Stimulated activated CD4-positive, alpha-beta T cell treated with anti-CD3 and anti-CD28 coated beads, Interleukin-4, amount 100 ng/mL, for 4 hours (primary cell): ENCODE results near the gene POLN.
"Not testable (repeated sequence)": the region's sequence is repeated elsewhere in the genome, so short reads cannot be mapped to it uniquely, and the experiment has no call there.

Experiments used
- DNase-seq, 2 experiments: peaks; one replicate each; pipeline ENCODE4 v3.0.0-alpha.2; 2020

Gene POLN

DNA sequence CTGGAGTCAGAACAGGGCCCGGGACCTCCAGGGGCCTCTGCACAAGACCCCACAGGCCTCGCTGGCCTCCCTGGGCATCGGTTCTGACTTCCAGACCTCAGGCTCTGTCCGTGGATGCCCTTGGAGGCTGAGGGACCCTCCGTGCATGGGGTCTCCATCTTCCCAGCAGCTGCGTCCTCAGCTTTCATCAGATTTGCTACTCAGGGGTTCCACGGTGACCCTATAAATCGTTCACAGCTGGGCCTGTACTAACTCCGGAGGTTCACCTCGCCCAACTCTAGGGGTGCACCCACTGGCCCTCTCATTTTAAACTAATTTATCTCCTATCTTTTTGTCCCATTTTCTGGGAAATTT is 33.1 kb upstream of the POLN start:
- DNase-seq = not testable (repeated sequence)

DNA sequence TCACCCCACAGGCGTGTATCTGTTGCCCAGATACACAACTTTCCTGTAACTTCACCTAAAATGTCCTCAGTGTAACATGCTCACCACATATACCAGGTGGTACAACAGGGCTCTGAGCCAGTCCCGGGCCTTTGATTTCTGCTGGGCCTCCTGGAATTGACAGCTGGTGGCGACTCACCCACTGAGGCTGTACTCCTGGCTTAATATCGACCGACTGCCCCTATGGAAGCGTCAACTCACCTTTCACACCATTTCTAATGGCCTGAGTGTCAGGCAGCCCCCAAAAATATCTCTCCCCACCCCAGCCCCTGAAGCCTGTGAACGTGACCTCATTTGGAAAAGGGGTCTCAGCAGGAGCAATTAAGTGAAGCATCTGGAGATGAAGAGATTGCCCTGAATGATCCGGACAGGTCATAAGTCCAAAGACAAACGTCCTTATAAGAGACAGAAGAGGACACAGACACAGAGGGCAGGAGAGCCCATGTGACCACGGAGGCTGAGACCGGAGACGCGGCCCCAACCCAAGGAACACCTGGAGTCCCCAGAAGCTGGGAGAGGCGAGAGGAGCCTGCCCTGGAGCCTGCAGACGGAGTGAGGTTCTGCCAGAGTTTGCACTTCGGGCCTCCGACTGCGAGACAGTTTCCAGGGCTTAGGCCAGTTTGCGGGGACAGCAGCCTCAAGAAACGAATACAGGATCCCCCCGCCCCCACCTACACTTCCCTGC is 32.6 kb upstream of the POLN start:
- no peak for DNase-seq

DNA sequence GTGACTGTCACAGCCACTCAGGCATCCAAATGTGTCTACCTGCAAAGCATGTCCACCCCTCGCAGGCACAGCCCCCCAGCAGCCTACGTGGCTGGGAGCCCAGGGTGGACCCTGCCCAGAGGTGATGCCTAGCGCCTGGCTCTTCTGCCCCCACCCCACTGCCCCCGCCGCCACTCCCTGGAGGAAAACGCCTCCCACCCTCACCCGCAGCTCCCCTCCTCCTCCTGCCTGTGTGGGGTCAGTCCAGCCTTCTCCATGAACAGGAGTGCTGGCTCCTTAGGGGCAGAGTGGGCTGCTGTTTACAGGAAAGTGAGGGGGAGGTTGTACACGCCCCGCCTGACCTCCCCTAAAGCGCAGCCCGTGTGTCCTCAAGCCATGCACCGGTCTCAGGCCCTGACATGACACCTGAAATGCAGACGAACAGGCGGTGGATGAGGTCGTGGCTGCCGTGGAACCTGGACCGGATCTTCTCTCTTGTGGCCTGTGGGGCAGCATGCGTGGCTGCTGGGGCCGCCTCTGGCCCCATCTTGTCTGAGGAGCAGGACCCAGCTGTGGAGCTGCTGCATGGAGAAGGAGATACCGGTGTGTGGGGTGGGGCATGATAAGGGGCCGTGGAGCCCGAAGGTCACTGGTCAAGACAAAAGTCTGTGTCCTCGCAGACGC is 31.9 kb upstream of the POLN start:
- DNase-seq = no peak

DNA sequence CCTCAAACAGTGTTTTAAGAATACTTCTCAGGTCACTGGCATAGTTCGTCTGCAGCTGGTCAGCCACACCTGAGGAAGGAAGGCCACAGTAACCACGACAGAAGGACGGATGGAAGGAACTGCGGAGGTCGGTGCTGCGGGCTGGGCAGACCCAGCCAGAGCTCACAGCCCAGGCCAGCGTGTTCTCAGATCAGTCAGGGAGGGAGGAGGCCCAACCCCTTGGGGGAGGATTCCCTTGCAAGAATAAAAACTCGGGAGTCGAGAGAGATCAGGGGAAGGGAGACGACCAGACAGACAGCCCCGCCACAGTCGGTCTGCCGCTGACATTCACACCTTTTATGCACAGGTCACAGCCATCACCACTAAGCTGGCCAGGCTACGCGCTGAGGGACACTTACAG is 31.3 kb upstream of the POLN start:
- no peak for DNase-seq

- no peak for DNase-seq
Observed at GRCh38 chr4:2272828-2273120, 30.9 kb upstream of the POLN start.

DNA sequence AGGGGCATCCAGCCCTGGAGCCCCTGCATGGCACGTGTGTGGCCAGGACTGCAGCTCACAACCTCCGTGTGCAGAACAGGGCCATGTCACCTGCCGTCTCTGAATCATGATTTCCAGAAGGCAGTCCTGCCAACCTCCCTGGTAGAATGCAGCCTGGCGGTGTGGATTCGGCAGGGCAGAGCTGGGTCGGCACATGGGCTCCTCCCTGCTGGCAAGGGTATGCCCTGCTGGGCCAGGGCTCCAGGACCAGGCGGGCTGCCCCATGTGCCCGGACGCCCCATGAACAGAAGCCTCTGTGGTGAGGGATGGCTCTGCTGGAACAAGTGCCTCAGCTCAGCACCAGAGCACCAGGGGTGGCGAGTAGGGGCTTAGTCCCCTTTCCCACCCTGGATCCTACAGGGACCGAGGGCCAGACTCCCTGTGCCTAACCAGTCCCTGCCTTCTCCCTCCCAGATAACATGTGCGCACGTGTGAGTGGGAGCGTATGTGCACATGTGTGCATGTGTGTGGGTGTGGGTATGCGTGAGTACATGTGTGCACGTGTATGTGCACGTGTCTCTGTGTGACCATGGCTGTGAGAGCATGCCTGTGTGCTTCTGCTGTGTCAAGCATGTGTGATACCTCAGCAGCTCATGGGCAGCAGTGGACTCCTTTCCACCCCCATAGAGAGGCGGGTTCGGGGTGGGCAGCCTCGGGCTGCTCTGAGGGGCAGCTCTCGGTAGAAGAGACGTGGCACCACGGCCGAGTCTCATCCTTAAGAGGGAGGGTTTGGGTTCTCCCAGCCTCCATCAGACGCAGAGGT is 30.3 kb upstream of the POLN start:
- no peak for DNase-seq

GRCh38 chr4:2271279-2272025 is 29.5 kb upstream of the POLN start:
- DNase-seq = no peak

GRCh38 chr4:2270341-2271165 is 28.6 kb upstream of the POLN start:
- no peak for DNase-seq

DNA sequence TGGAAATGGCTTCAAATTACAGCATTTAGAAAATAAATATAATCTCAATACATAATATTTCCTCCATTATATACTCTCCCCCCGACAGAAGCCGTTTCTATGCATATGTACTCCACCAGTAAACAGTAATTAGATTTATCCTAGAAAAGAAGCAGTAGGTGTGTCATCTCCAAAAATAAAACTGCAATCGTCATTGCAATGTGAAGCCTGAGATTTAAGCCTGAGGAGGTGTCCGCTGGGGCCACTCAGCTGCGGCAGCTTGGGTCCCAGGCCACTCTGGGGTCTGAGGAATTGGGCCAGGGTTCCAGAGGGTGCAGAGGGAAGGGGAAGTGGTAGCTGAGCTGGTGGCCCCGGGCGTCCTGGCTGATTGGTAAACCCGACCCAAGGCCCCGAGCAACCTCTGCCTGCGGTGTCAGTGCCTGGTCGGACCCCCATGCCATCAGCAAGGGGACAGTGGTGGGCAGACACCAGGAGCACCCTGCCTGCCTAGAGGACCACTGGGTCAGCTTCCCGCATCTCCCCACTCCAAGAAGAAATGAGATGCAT is 27.8 kb upstream of the POLN start:
- DNase-seq = no peak

DNA sequence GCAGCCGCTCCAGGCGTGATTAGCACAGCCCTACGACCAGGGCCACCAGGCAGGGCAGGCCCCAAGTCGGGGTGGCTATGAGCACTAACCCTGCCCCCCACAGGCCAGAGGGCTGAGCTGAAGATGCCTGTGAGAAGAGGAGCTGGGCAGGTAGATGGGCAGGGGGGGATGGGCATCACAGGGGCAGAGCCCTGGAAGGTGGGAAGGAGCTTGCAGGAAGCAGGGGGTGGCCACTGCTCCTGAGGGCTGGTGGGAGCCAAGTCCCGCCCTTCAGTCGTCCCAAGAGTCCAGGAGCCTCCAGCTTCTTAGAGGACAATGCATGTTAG is 27.2 kb upstream of the POLN start:
- no peak for DNase-seq

DNA sequence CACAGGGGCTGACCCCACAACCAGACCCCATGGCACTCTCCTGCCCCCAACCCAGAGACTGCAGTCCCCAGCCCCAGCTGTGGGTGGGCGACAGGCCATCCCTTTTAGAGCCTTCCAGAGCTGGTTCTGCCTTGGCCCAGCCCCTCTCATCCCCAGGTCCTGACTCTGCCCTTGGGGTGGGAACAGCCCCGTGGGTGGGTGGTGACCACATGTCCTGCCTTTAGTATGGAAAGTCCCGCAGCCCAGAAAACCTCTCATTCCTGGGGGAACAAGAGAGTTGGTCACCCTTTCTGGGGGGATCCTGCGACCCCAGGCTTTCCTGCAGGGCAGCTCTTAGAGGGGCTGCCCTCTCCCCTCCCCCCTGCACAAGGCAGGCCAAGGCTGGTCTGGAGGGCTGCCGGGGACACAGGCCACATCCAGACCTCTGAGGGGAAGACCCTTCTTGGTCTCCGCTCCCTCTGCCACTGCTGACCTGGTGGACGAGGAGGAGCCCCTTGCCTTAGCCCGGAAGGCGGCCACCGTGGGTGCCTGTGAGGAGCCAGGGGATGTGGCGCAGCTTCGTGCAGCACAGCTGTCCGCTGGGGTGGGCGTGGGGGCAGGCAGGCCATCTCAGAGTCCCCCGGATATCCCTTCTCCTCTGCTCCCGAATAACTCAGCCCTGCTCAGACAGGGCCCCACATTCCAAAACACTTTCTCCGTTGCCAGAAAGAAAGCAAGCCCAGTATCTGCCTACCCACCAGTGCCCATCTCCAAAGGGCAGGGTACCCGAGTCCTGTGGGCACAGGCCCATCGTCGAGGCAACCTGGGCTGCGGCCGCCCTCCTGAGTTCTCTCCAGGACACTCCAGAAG is 26.7 kb upstream of the POLN start:
- no peak for DNase-seq

DNA sequence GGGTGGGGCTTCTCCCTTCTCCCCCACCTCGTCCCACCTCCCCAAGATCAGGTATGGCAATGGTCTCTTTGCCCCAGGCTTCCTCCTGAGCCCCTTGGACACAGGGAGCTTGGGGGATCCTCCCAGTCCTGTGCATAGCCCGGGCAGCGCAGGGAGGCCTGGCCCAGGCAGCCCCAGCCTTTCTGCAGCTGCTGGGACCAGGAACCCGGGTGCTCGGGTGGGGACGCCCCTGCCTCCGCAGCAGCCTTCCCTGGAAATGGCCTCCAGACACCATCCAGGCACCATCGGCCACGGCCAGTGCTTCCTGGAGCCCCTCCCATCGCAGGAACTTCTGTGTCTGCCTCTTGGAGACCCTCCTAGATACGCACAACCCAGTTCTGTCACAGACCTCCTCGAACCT is 25.9 kb upstream of the POLN start:
- DNase-seq = no peak

DNA sequence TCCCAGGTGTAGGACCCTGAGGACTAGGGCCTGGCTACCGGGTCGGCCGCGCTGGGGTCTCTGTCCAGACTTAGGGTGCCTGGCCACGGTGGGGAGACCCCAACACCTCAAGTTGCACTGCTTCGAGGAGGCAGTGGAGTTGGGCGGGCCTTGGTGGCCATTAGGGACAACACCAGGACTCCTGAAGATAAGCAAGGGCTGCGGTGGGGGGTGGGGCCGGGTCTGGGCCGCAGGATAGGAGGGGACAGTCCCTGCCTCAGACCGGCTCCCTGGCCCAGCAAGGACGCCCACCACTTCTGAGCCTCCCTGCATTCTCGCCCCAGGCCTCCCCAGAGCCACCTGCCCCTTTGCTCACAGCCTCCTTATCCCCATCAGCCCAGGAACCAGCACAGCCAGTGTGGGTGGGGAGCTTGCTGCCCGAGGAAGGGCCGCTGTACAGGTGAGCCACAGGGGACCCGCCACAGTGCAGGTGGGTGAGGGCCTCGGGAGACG is 25.4 kb upstream of the POLN start:
- DNase-seq = no peak

DNA sequence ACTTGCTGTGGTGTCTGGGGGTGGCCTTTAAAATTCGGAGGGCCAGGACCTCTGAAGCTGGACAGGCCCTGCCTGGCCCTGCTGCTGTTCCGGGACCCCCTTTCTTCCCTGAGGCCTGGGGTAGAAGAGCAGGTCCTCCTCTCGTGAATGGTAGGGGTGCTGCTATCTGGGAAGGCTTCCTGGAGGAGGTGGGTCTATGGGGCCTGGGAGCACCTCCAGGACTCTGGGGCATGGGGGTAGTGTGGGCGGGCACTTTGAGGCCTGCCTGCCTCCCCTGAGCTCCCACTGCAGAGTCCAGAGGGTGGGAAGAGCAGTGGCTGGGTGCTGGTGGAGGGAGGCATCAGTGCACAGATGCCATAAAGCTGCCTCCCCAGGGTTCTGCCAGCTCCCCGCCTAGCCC is 24.9 kb upstream of the POLN start:
- DNase-seq = no peak

DNA sequence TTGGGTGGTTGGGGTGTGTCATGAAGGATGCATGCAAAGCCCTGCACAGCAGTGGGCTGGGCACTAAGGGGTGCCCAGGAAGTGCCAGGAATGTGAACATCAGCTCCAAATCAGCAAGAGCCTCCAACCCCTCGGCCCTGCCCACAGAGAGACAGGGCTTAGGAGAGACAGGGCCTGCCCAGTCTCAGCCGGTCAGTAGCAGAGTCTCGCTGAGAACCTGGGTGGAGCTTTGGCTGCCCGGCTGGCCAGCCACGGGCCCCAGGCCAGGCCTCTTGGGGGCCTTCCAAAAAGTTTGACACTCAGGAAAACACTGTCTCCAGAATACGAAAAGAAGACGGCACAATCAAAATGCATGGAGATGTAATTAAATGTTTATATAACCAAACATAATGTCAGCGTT is 24.3 kb upstream of the POLN start:
- DNase-seq = no peak

- no peak for DNase-seq
Observed at GRCh38 chr4:2265113-2266110, 23.5 kb upstream of the POLN start.

DNA sequence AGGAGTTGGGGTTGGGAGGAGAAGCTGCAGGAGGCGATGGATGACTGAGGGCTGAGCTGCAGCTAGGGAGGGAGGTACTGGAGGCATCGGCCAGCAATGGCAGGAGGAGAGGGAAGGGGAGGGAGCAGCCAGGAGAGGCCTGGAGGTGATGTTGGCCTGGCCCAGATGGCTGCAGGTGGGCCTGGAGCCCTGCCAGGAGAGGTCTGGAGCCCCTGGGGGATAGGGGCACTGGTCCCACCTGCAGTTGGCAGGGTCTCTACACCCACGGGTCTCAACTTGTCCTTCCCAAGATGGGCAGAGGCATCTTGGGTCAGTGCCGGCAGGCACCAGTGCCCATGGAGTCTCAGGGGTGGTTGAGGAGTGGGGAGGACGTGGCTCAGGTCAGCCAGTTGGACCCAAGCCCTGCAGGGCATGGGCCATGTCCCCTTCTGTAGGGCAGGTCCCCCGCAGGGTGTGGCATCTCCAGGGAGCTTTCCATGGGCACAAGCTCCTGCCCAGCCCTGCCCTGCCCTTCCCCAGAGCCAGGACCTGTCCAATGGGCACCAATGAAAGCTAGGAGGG is 22.6 kb upstream of the POLN start:
- no peak for DNase-seq

DNA sequence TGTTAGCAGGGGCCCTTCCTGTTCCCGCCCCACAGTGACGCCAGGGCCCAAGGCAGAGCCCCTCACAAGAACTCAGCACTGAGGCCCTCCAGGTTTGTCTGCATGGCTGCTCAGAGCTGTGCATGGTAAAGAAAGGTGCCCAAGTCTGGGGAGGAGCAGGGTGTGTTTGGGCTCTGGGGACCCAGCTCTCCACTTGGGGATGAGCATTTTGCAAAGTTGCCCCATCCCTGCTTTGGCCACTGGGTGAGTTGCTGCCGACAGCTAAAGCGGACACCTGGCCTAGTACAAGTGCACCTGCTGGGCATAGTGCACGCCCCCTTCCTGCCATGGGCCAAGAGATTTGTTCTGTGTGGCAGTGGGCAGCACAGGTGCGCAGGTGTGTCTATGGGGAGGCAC is 22.0 kb upstream of the POLN start:
- DNase-seq = no peak

- DNase-seq = no peak
Observed at GRCh38 chr4:2262944-2263250, 21.0 kb upstream of the POLN start.
